Common myeloid progenitor, CD34-positive (primary cell): Measurements from ENCODE around the gene UBQLN1. TPM values are rescaled to one million over a fixed set of nuclear protein-coding genes. Genes with fewer than 3 reads are reported as not detected.
"Not testable (repeated sequence)": the region's sequence is repeated elsewhere in the genome, so short reads cannot be mapped to it uniquely, and the experiment has no call there.

Experiments
- CTCF ChIA-PET: fragments of 350-600 bp; sonication (Branson Sonifier 250); formaldehyde crosslinking; loops from one replicate; lab custom pipeline; 2021; ENCODE audit warnings: antibody characterized with exemption; lab: Charles Lee
- POLR2A ChIA-PET: fragments of 350-600 bp; sonication (Branson Sonifier 250); formaldehyde crosslinking; loops from one replicate; lab custom pipeline; 2021; ENCODE audit warnings: antibody characterized with exemption; lab: Charles Lee
- DNase-seq, 3 donors: peaks; one replicate each; pipeline versions ENCODE4 v3.0.0 to v3.0.0-alpha.2; 2013
- H3K27ac ChIP-seq, 2 experiments: 1 replicate in 1 of 2; 2 replicates in 1 of 2; pipeline ENCODE4 v1.7.0; 2013; ENCODE audit warnings: inconsistent platforms in 2 of 2, low read length in 2 of 2, mild to moderate bottlenecking in 2 of 2, low read depth in 1 of 2, moderate library complexity in 1 of 2; ENCODE audit not compliant: severe bottlenecking in 2 of 2, insufficient read depth in 1 of 2, poor library complexity in 1 of 2
- H3K27me3 ChIP-seq, 5 experiments: replicated peaks in 2 of 5; 1 replicate in 3 of 5; 2 replicates in 2 of 5; pipeline versions ENCODE4 v1.6.1 to v1.7.0; 2013; ENCODE audit warnings: low read length in 4 of 5, mild to moderate bottlenecking in 2 of 5, moderate library complexity in 2 of 5, inconsistent platforms in 1 of 5; ENCODE audit not compliant: insufficient read depth in 5 of 5, control insufficient read depth in 4 of 5
- H3K36me3 ChIP-seq, 4 experiments: 1 replicate in 2 of 4; 2 replicates in 2 of 4; pipeline versions ENCODE4 v1.6.1 to v1.7.0; 2013; ENCODE audit warnings: low read length in 3 of 4, control low read depth in 1 of 4, mild to moderate bottlenecking in 1 of 4; ENCODE audit not compliant: control insufficient read depth in 4 of 4, insufficient read depth in 4 of 4
- H3K4me1 ChIP-seq, 4 experiments: 1 replicate in 3 of 4; 2 replicates in 1 of 4; pipeline versions ENCODE4 v1.6.1 to v1.7.1; 2013; ENCODE audit warnings: low read length in 3 of 4, mild to moderate bottlenecking in 3 of 4, control low read depth in 1 of 4, inconsistent platforms in 1 of 4, moderate library complexity in 1 of 4; ENCODE audit not compliant: control insufficient read depth in 4 of 4, insufficient read depth in 4 of 4; ENCODE audit errors: control extremely low read depth in 1 of 4
- H3K4me3 ChIP-seq, 7 experiments: 1 replicate in 4 of 7; 2 replicates in 3 of 7; pipeline versions ENCODE4 v1.5.1 to v1.7.0; 2013; ENCODE audit warnings: mild to moderate bottlenecking in 7 of 7, low read length in 6 of 7, moderate library complexity in 6 of 7, inconsistent platforms in 2 of 7, low read depth in 2 of 7, control low read depth in 1 of 7; ENCODE audit not compliant: insufficient read depth in 4 of 7, control insufficient read depth in 1 of 7; ENCODE audit errors: extremely low read depth in 1 of 7
- H3K9me3 ChIP-seq, 5 experiments: 1 replicate in 4 of 5; 2 replicates in 1 of 5; pipeline versions ENCODE4 v1.6.1 to v1.7.1; 2013; ENCODE audit warnings: low read length in 4 of 5, mild to moderate bottlenecking in 2 of 5, inconsistent platforms in 1 of 5, low read depth in 1 of 5, moderate library complexity in 1 of 5; ENCODE audit not compliant: control insufficient read depth in 4 of 5, insufficient read depth in 2 of 5; ENCODE audit errors: control extremely low read depth in 1 of 5
- WGBS: methylation state at CpG from one replicate; pipeline ENCODE4 v1.1.5; 2013; ENCODE audit not compliant: insufficient coverage; 5-methylcytosine and 5-hydroxymethylcytosine counted together
- polyA plus RNA-seq: library from polyadenylated mRNA; unstranded; fragments of 120-200 nt; gene quantifications from one replicate; pipeline ENCODE4 v1.2.1, GENCODE V29; 2013

The UBQLN1 gene
- 116 TPM for polyA plus RNA-seq

- DNase-seq, result peak; percentile 95 to 97 (median 96)
- H3K27ac ChIP-seq, result peak within 1 kb of the TSS; percentile 97 to 99
- ChIA-PET CTCF (interaction anchor here (0.9 to 3.4 kb wide), 14 partner anchors 8 to 87 kb away, joined by 3 to 16 read pairs (median 4); no protein-coding TSS in a partner anchor), POLR2A (interaction anchor here (0.6 to 1.2 kb wide), 6 partner anchors 9 to 1705 kb away, joined by 3 to 4 read pairs (median 3); partner anchors contain the start of gene IDNK)
- peak within 1 kb of the TSS; percentile 85 to 98 (median 92) for H3K4me3 ChIP-seq
- H3K27me3 ChIP-seq, result no peaks in the 10 kb centered on the region
- 0% methylated on average over 42 of the region's 67 CpGs for WGBS
- peaks cover 0 to 5% (median 0%) of the 10 kb centered on the region in 4 experiments for H3K36me3 ChIP-seq
- H3K4me1 ChIP-seq, result peaks cover 10 to 24% (median 18%) of the 10 kb centered on the region in 4 experiments
- H3K9me3 ChIP-seq, result no peaks in the 10 kb centered on the region
Measured at GRCh38 chr9:83707768-83708514, at the start of gene UBQLN1. TSS of gene UBQLN1 (minus strand) at chr9:83707958. CDS start at chr9:83707679, 279 bp downstream.

- Histone ChIP-seq H3K4me1 (no peaks in the 10 kb centered on the region), H3K27ac (no peak overlapping the region), H3K9me3 (peaks cover 0 to under 1% (median 0%) of the 10 kb centered on the region in 5 experiments), H3K4me3 (no peak overlapping the region), H3K36me3 (peaks cover 0 to 14% (median 1%) of the 10 kb centered on the region in 4 experiments), H3K27me3 (no peaks in the 10 kb centered on the region)
- CTCF ChIA-PET, result no interaction called here
- POLR2A ChIA-PET, result no interaction called here
- peak; percentile 4 to 46 (median 23) for DNase-seq
Measured at GRCh38 chr9:83754383-83754977, 46.7 kb upstream of the UBQLN1 start.

GRCh38 chr9:83749706-83750105 is 41.9 kb upstream of the UBQLN1 start:
- H3K4me3 ChIP-seq, result no peak overlapping the region
- no peaks in the 10 kb centered on the region for H3K27me3 ChIP-seq
- no peak for DNase-seq
- ChIA-PET CTCF (no interaction called here), POLR2A (no interaction called here)
- H3K36me3 ChIP-seq, result peaks cover 0 to 11% (median 0%) of the 10 kb centered on the region in 4 experiments
- peaks cover 0 to 6% (median 0%) of the 10 kb centered on the region in 4 experiments for H3K4me1 ChIP-seq
- H3K9me3 ChIP-seq, result no peaks in the 10 kb centered on the region
- no peak overlapping the region for H3K27ac ChIP-seq
- no CpG with 5 or more reads among the region's 3 CpGs for WGBS

- POLR2A ChIA-PET, result no interaction called here
- H3K27ac ChIP-seq, result no peak overlapping the region
- no peak overlapping the region for H3K4me3 ChIP-seq
- no peaks in the 10 kb centered on the region for H3K27me3 ChIP-seq
- no peak for DNase-seq
- peaks cover 0 to 6% (median 0%) of the 10 kb centered on the region in 4 experiments for H3K4me1 ChIP-seq
- no CpG with 5 or more reads among the region's 1 CpG for WGBS
- H3K9me3 ChIP-seq, result no peaks in the 10 kb centered on the region
- H3K36me3 ChIP-seq, result peaks cover 0 to 7% (median under 1%) of the 10 kb centered on the region in 4 experiments
- CTCF ChIA-PET, result no interaction called here
Measured at GRCh38 chr9:83744206-83744605, 36.4 kb upstream of the UBQLN1 start.

GRCh38 chr9:83733739-83734138 is 26.0 kb upstream of the UBQLN1 start:
- Histone ChIP-seq H3K27ac (no peak overlapping the region), H3K27me3 (no peaks in the 10 kb centered on the region), H3K36me3 (peaks cover 0 to 10% (median 1%) of the 10 kb centered on the region in 4 experiments), H3K4me1 (no peaks in the 10 kb centered on the region), H3K9me3 (peaks cover 0 to 9% (median 0%) of the 10 kb centered on the region in 5 experiments), H3K4me3 (no peak overlapping the region)
- WGBS, result 100% methylated on average over 1 of the region's 4 CpGs
- ChIA-PET POLR2A (no interaction called here), CTCF (no interaction called here)
- DNase-seq, result no peak

- H3K27ac ChIP-seq, CTCF ChIA-PET, H3K4me3 ChIP-seq, H3K27me3 ChIP-seq, DNase-seq, POLR2A ChIA-PET, H3K9me3 ChIP-seq, H3K36me3 ChIP-seq, H3K4me1 ChIP-seq: not testable (repeated sequence)
- WGBS, result no CpG with 5 or more reads among the region's 22 CpGs
Measured at GRCh38 chr9:83728591-83729368, 21.0 kb upstream of the UBQLN1 start.
